Measurements from ENCODE around the gene CDC42SE2. TPM values are rescaled to one million over a fixed set of nuclear protein-coding genes. Genes with fewer than 3 reads are reported as not detected.
"Not testable (repeated sequence)": the region's sequence is repeated elsewhere in the genome, so short reads cannot be mapped to it uniquely, and the experiment has no call there.

The CDC42SE2 gene
- total and polyA plus RNA-seq, 2 of the 4 experiments (the other 2 are of a cell fraction) = 12.5 to 19.4 TPM

DNA sequence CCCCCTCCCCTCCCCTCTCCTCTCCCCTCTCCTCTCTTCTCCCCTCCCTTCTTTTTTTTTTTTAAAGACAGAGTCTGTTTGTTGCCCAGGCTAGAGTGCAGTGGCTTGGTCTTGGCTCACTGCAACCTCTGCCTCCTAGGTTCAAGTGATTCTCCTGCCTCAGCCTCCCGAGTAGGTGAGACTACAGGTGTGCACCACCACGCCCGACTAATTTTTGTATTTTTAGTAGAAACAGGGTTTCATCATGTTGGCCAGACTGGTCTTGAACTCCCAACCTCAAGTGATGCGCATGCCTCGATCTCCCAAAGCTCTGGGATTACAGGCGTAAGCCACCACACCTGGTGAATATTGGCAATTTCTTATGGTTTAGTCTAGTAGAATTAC, 14.9 kb downstream of the CDC42SE2 start:
- H3K9ac ChIP-seq (ENCODE audit: low read depth, low read length); intact Hi-C loops (cut with micrococcal nuclease); BruUV-seq (replicated peaks): not testable (repeated sequence)

More for the DNA sequence above, 14.9 kb downstream of the CDC42SE2 start:
- H4K91ac ChIP-seq (ENCODE audit: insufficient read depth, low read depth, low read length); H2AK5ac ChIP-seq (ENCODE audit: low read depth, low read length); H3K18ac ChIP-seq (ENCODE audit: low read depth, low read length); H3K4ac ChIP-seq (ENCODE audit: low read depth, low read length); CTCF ChIA-PET; DNase-seq; H2AK9ac ChIP-seq (replicated peaks; ENCODE audit: low read depth, low read length, poor library complexity); H2BK15ac ChIP-seq (ENCODE audit: low read depth, low read length); H3K9me1 ChIP-seq (ENCODE audit: insufficient read depth, low read length); H2AFZ ChIP-seq (replicated peaks; ENCODE audit: low read length, poor library complexity); H3K27me3 ChIP-seq (ENCODE audit: control insufficient read depth, insufficient read depth, low read length); H3K56ac ChIP-seq (ENCODE audit: extremely low read depth, insufficient read depth, low read length); H3K4me2 ChIP-seq (ENCODE audit: low read depth, low read length); H4K5ac ChIP-seq (ENCODE audit: low read depth, low read length); H3K27ac ChIP-seq (ENCODE audit: insufficient read depth, low read length); H3K14ac ChIP-seq (replicated peaks; ENCODE audit: low read depth, low read length); H3K36me3 ChIP-seq (ENCODE audit: control insufficient read depth, insufficient read depth, low read length); H3K9me3 ChIP-seq (ENCODE audit: control insufficient read depth, insufficient read depth, low read length); ATAC-seq (ENCODE audit: low read depth); H2BK120ac ChIP-seq (ENCODE audit: low read depth, low read length); H3K4me3 ChIP-seq (ENCODE audit: insufficient read depth, low read depth, low read length); H3K23ac ChIP-seq (ENCODE audit: low read depth, low read length); dilution Hi-C loops (cut with HindIII; ENCODE audit: low sequenced_read_pairs, unreplicated experiment); H2BK5ac ChIP-seq (ENCODE audit: low read depth, low read length, poor library complexity, severe bottlenecking); POLR2A ChIA-PET (ENCODE audit: unreplicated experiment); H4K8ac ChIP-seq (ENCODE audit: low read depth in 2 of 2, low read length in 2 of 2); H2BK20ac ChIP-seq (ENCODE audit: low read depth, low read length); H3K4me1 ChIP-seq (ENCODE audit: control insufficient read depth, insufficient read depth, low read length): not testable (repeated sequence)
- WGBS, 2 experiments (ENCODE audit: extremely low coverage in 2 of 2, insufficient read length in 1 of 2) = no CpG with 5 or more reads among the region's 6 CpGs
- Histone ChIP-seq H3K79me1 (ENCODE audit: low read depth in 1 of 2, low read length in 2 of 2) (peaks cover 6 to 54% of the 10 kb centered on the region in 2 experiments; a peak in 2 of 4 replicates), H4K20me1 (ENCODE audit: insufficient read depth, low read length) (peaks cover 21% of the 10 kb centered on the region)
- in situ Hi-C loops (cut with MboI; ENCODE audit: low sequenced_read_pairs) = loop anchor here (10.0 kb wide), 1 partner anchor 114 kb away; the partner anchor contains the start of gene HINT1
